HG02610 (cell line): ENCODE measurements around the gene RLBP1.
"Not testable (repeated sequence)": the region's sequence is repeated elsewhere in the genome, so short reads cannot be mapped to it uniquely, and the experiment has no call there.

Source experiments
- ATAC-seq: cut with Tn5 transposase; IDR thresholded peaks from one replicate; pipeline ENCODE4 v1.9.1; 2021; ENCODE audit warnings: mild to moderate bottlenecking, moderate library complexity; ENCODE audit not compliant: unreplicated experiment

RLBP1 gene

GRCh38 chr15:89221543-89221942 lies at the start of gene RLBP1:
Gene RLBP1 (minus strand): TSS chr15:89221579. CDS start chr15:89218975, 2,604 bp downstream.
- no peak for ATAC-seq

- not testable (repeated sequence) for ATAC-seq
These were observed 28.8 kb upstream of the RLBP1 start for GRCh38 chr15:89250142-89250541.

GRCh38 chr15:89248584-89248983 lies 27.2 kb upstream of the RLBP1 start:
- no peak for ATAC-seq

GRCh38 chr15:89247446-89247845 lies 26.1 kb upstream of the RLBP1 start:
- no peak for ATAC-seq

GRCh38 chr15:89244574-89244903 lies 23.2 kb upstream of the RLBP1 start:
- ATAC-seq = peak; percentile 5

GRCh38 chr15:89243691-89244573 lies 22.6 kb upstream of the RLBP1 start, which contains the start of gene FANCI:
Gene FANCI (plus strand): TSS chr15:89243979. CDS start chr15:89247648, 3,669 bp downstream.
- peak; percentile 95 for ATAC-seq

- ATAC-seq = no peak
These were observed 21.8 kb upstream of the RLBP1 start for GRCh38 chr15:89243046-89243690.

GRCh38 chr15:89239883-89240810 lies 18.8 kb upstream of the RLBP1 start:
- not testable (repeated sequence) for ATAC-seq

- no peak for ATAC-seq
These were observed 10.5 kb upstream of the RLBP1 start for GRCh38 chr15:89231832-89232231.

- no peak for ATAC-seq
These were observed 8.9 kb upstream of the RLBP1 start for GRCh38 chr15:89230277-89230676.

GRCh38 chr15:89227425-89227824 lies 6.0 kb upstream of the RLBP1 start:
- ATAC-seq = no peak

- no peak for ATAC-seq
These were observed 5.2 kb upstream of the RLBP1 start for GRCh38 chr15:89226359-89227221.

GRCh38 chr15:89225588-89225987 lies 4.2 kb upstream of the RLBP1 start:
- no peak for ATAC-seq

- no peak for ATAC-seq
These were observed 2.8 kb downstream of the RLBP1 start for GRCh38 chr15:89218531-89218930.

GRCh38 chr15:89217686-89218376 lies 3.5 kb downstream of the RLBP1 start:
- no peak for ATAC-seq

GRCh38 chr15:89217031-89217430 lies 4.3 kb downstream of the RLBP1 start:
- no peak for ATAC-seq

GRCh38 chr15:89215627-89216026 lies 5.8 kb downstream of the RLBP1 start:
- no peak for ATAC-seq

- no peak for ATAC-seq
These were observed 9.7 kb downstream of the RLBP1 start for GRCh38 chr15:89211678-89212170.

- no peak for ATAC-seq
These were observed 12.3 kb downstream of the RLBP1 start for GRCh38 chr15:89209057-89209456.
